ENCODE results near the gene RBM44.
"Not testable (repeated sequence)": the region's sequence is repeated elsewhere in the genome, so short reads cannot be mapped to it uniquely, and the experiment has no call there.

RBM44 gene

GRCh38 chr2:237779521-237779920, 19.1 kb upstream of the RBM44 start:
- DNase-seq = no peak

GRCh38 chr2:237782181-237782580, 16.4 kb upstream of the RBM44 start:
- no peak for DNase-seq

- DNase-seq = not testable (repeated sequence)
These were observed 14.9 kb upstream of the RBM44 start for GRCh38 chr2:237783678-237784077.

GRCh38 chr2:237786936-237787335, 11.6 kb upstream of the RBM44 start:
- no peak for DNase-seq

GRCh38 chr2:237790353-237790752, 8.2 kb upstream of the RBM44 start:
- no peak for DNase-seq

GRCh38 chr2:237791977-237792727, 6.4 kb upstream of the RBM44 start:
- no peak for DNase-seq

GRCh38 chr2:237797253-237797652, 1.3 kb upstream of the RBM44 start:
- no peak for DNase-seq

- no peak for DNase-seq
These were observed 465 bp downstream of the RBM44 start for GRCh38 chr2:237799060-237799428.

- DNase-seq = no peak
These were observed 2.9 kb downstream of the RBM44 start for GRCh38 chr2:237801466-237801865.

- DNase-seq = no peak
These were observed 7.8 kb downstream of the RBM44 start for GRCh38 chr2:237806334-237806733.

- DNase-seq = no peak
These were observed 17.1 kb downstream of the RBM44 start for GRCh38 chr2:237815637-237816036.

- no peak for DNase-seq
These were observed 18.0 kb downstream of the RBM44 start for GRCh38 chr2:237816531-237816930.

- no peak for DNase-seq
These were observed 19.5 kb downstream of the RBM44 start for GRCh38 chr2:237818066-237818473.

- DNase-seq = no peak
These were observed 20.7 kb downstream of the RBM44 start for GRCh38 chr2:237819231-237819630.

GRCh38 chr2:237820421-237820820, 21.8 kb downstream of the RBM44 start:
- DNase-seq = no peak

GRCh38 chr2:237823544-237823943, 25.0 kb downstream of the RBM44 start:
- DNase-seq = no peak

- DNase-seq = no peak
These were observed 25.5 kb downstream of the RBM44 start for GRCh38 chr2:237824085-237824484.

GRCh38 chr2:237827421-237827987, 28.9 kb downstream of the RBM44 start:
- no peak for DNase-seq

- DNase-seq = no peak
These were observed 31.9 kb downstream of the RBM44 start for GRCh38 chr2:237830522-237830921.

GRCh38 chr2:237833546-237833945, 35.0 kb downstream of the RBM44 start:
- no peak for DNase-seq

- no peak for DNase-seq
These were observed 36.8 kb downstream of the RBM44 start for GRCh38 chr2:237835372-237835771.

- DNase-seq = no peak
These were observed 42.5 kb downstream of the RBM44 start for GRCh38 chr2:237841051-237841450.

GRCh38 chr2:237848940-237849339, 50.4 kb downstream of the RBM44 start:
- DNase-seq = not testable (repeated sequence)

- DNase-seq = no peak
These were observed 55.7 kb downstream of the RBM44 start for GRCh38 chr2:237854295-237854694.

- DNase-seq = no peak
These were observed 59.2 kb downstream of the RBM44 start for GRCh38 chr2:237857791-237858190.
